IMR-90 (cell line): Measurements from ENCODE around the gene GPRIN3. TPM values are rescaled to one million over a fixed set of nuclear protein-coding genes. Genes with fewer than 3 reads are reported as not detected.

Experiments
- ATAC-seq: fragments of 200-7000 bp; cut with Tn5 transposase; 2 replicates; pipeline ENCODE4 v1.9.1; 2020; ENCODE audit warnings: low read depth, mild to moderate bottlenecking, moderate library complexity
- BruUV-seq: library from RNA; stranded (reverse); fragments of 400-500 nt; replicated peaks from 2 replicates; lab custom pipeline; 2021; lab: Mats Ljungman, UMichigan
- CTCF ChIA-PET: fragments of 300-600 bp; formaldehyde crosslinking; extraction: SDS; loops from one replicate; lab custom pipeline; 2021; ENCODE audit warnings: antibody characterized with exemption; lab: Yijun Ruan, JAX
- POLR2A ChIA-PET: fragments of 300-600 bp; sonication (Branson Sonifier 250); formaldehyde crosslinking; loops from one replicate; lab custom pipeline; 2022; ENCODE audit warnings: antibody characterized with exemption; ENCODE audit not compliant: unreplicated experiment; lab: Charles Lee
- DNase-seq: peaks from one replicate; pipeline ENCODE4 v3.0.0; 2013
- H2AFZ ChIP-seq: replicated peaks from 2 replicates; pipeline ENCODE3; 2013; ENCODE audit warnings: low read length, mild to moderate bottlenecking; ENCODE audit not compliant: poor library complexity
- H2AK5ac ChIP-seq: 2 replicates; pipeline ENCODE4 v1.6.1; 2013; ENCODE audit warnings: low read depth, low read length, inconsistent platforms
- H2AK9ac ChIP-seq: replicated peaks from 2 replicates; pipeline ENCODE3; 2013; ENCODE audit warnings: mild to moderate bottlenecking, low read depth, low read length, moderate library complexity; ENCODE audit not compliant: poor library complexity
- H2BK120ac ChIP-seq: 2 replicates; pipeline ENCODE4 v1.6.1; 2013; ENCODE audit warnings: low read depth, low read length, inconsistent platforms
- H2BK15ac ChIP-seq: 3 replicates; pipeline ENCODE4 v1.6.1; 2013; ENCODE audit warnings: low read depth, low read length, inconsistent platforms
- H2BK20ac ChIP-seq: 2 replicates; pipeline ENCODE4 v1.6.1; 2013; ENCODE audit warnings: low read depth, mild to moderate bottlenecking, inconsistent platforms, low read length, moderate library complexity
- H2BK5ac ChIP-seq: 2 replicates; pipeline ENCODE4 v1.6.1; 2013; ENCODE audit warnings: mild to moderate bottlenecking, low read depth, low read length, inconsistent platforms; ENCODE audit not compliant: poor library complexity, severe bottlenecking
- H3K14ac ChIP-seq: replicated peaks from 2 replicates; pipeline ENCODE4 v1.6.1; 2013; ENCODE audit warnings: low read depth, low read length, inconsistent platforms
- H3K18ac ChIP-seq: 2 replicates; pipeline ENCODE4 v1.6.1; 2013; ENCODE audit warnings: low read depth, low read length, control low read depth
- H3K23ac ChIP-seq: 2 replicates; pipeline ENCODE4 v1.6.1; 2013; ENCODE audit warnings: low read depth, low read length, inconsistent platforms
- H3K27ac ChIP-seq: 2 replicates; pipeline ENCODE4 v1.5.1; 2013; ENCODE audit warnings: mild to moderate bottlenecking, control low read depth, low read length; ENCODE audit not compliant: insufficient read depth
- H3K27me3 ChIP-seq: 2 replicates; pipeline ENCODE4 v1.6.1; 2013; ENCODE audit warnings: low read length; ENCODE audit not compliant: control insufficient read depth, insufficient read depth
- H3K36me3 ChIP-seq: 2 replicates; pipeline ENCODE4 v1.6.1; 2013; ENCODE audit warnings: low read length, mixed read lengths; ENCODE audit not compliant: control insufficient read depth, insufficient read depth
- H3K4ac ChIP-seq: 2 replicates; pipeline ENCODE4 v1.6.1; 2013; ENCODE audit warnings: low read depth, low read length, inconsistent platforms
- H3K4me1 ChIP-seq: 2 replicates; pipeline ENCODE4 v1.6.1; 2013; ENCODE audit warnings: low read length, mixed read lengths; ENCODE audit not compliant: control insufficient read depth, insufficient read depth
- H3K4me2 ChIP-seq: 2 replicates; pipeline ENCODE4 v1.6.1; 2013; ENCODE audit warnings: low read depth, mild to moderate bottlenecking, control low read depth, low read length, moderate library complexity
- H3K4me3 ChIP-seq: 2 replicates; pipeline ENCODE4 v1.5.1; 2013; ENCODE audit warnings: low read depth, mild to moderate bottlenecking, control low read depth, low read length, moderate library complexity; ENCODE audit not compliant: insufficient read depth
- H3K56ac ChIP-seq: 2 replicates; pipeline ENCODE4 v1.6.1; 2013; ENCODE audit warnings: low read length, inconsistent platforms; ENCODE audit not compliant: insufficient read depth; ENCODE audit errors: extremely low read depth
- H3K79me1 ChIP-seq, 2 experiments: 2 replicates each; pipeline ENCODE4 v1.6.1; 2013; ENCODE audit warnings: low read length in 2 of 2, inconsistent platforms in 1 of 2, low read depth in 1 of 2
- H3K9ac ChIP-seq: 2 replicates; pipeline ENCODE4 v1.6.1; 2013; ENCODE audit warnings: low read depth, low read length, control low read depth
- H3K9me1 ChIP-seq: 2 replicates; pipeline ENCODE4 v1.6.1; 2013; ENCODE audit warnings: low read length, inconsistent platforms; ENCODE audit not compliant: insufficient read depth
- H3K9me3 ChIP-seq: 2 replicates; pipeline ENCODE4 v1.6.1; 2013; ENCODE audit warnings: low read length; ENCODE audit not compliant: control insufficient read depth, insufficient read depth
- H4K20me1 ChIP-seq: 2 replicates; pipeline ENCODE4 v1.6.1; 2013; ENCODE audit warnings: low read length, inconsistent platforms; ENCODE audit not compliant: insufficient read depth
- H4K5ac ChIP-seq: 2 replicates; pipeline ENCODE4 v1.6.1; 2013; ENCODE audit warnings: mild to moderate bottlenecking, low read depth, low read length, control low read depth
- H4K8ac ChIP-seq, 2 experiments: 2 replicates each; pipeline ENCODE4 v1.6.1; 2013; ENCODE audit warnings: low read depth in 2 of 2, low read length in 2 of 2, control low read depth in 1 of 2, inconsistent platforms in 1 of 2
- H4K91ac ChIP-seq: 2 replicates; pipeline ENCODE4 v1.6.1; 2013; ENCODE audit warnings: low read depth, low read length, inconsistent platforms; ENCODE audit not compliant: insufficient read depth
- CEBPB ChIP-seq: IDR thresholded peaks from 2 replicates; pipeline ENCODE4 v1.6.1; 2012; ENCODE audit warnings: low read depth, low read length, improper control_type of control experiment
- CHD1 ChIP-seq: IDR thresholded peaks from 2 replicates; pipeline ENCODE4 v1.6.1; 2012; ENCODE audit warnings: low read depth, low read length, improper control_type of control experiment
- MAFK ChIP-seq: IDR thresholded peaks from 2 replicates; pipeline ENCODE4 v1.6.1; 2012; ENCODE audit warnings: low read depth, low read length, improper control_type of control experiment
- NFE2L2 ChIP-seq: fragments of 150-350 bp; IDR thresholded peaks from 2 replicates; pipeline ENCODE4 v1.6.1; 2016; ENCODE audit warnings: low read depth, mild to moderate bottlenecking, low read length
- POLR2A ChIP-seq: IDR thresholded peaks from 2 replicates; pipeline ENCODE4 v1.6.1; 2012; ENCODE audit warnings: mild to moderate bottlenecking, low read depth, low read length
- RAD21 ChIP-seq: IDR thresholded peaks from 2 replicates; pipeline ENCODE4 v1.6.1; 2012; ENCODE audit warnings: low read length, improper control_type of control experiment
- RCOR1 ChIP-seq: IDR thresholded peaks from 2 replicates; pipeline ENCODE4 v1.6.1; 2012; ENCODE audit warnings: mild to moderate bottlenecking, low read length, improper control_type of control experiment; ENCODE audit not compliant: insufficient replicate concordance
- RFX5 ChIP-seq: IDR thresholded peaks from 2 replicates; pipeline ENCODE4 v1.8.0; 2012; ENCODE audit warnings: low read depth, mild to moderate bottlenecking, low read length, moderate library complexity
- SMC3 ChIP-seq: fragments of 150-350 bp; IDR thresholded peaks from 2 replicates; pipeline ENCODE4 v1.6.1; 2016; ENCODE audit warnings: low read depth, mild to moderate bottlenecking, antibody characterized with exemption, low read length, moderate library complexity
- WGBS, 2 experiments: methylation state at CpG; one replicate each; pipeline versions ENCODE4 v1.1.5 to v1.1.7; 2013; ENCODE audit warnings: missing lambda C conversion rate in 2 of 2; ENCODE audit not compliant: insufficient read length in 1 of 2; ENCODE audit errors: extremely low coverage in 2 of 2; 5-methylcytosine and 5-hydroxymethylcytosine counted together
- dilution Hi-C: fragments of 300-500 bp; cut with HindIII; formaldehyde crosslinking; loops from one replicate; pipeline ENCODE4 v1.14.3; 2018; ENCODE audit warnings: low sequenced_read_pairs; ENCODE audit not compliant: unreplicated experiment
- in situ Hi-C: fragments of 300-500 bp; cut with MboI; formaldehyde crosslinking; loops from 3 replicates; pipeline ENCODE4 v1.14.3; 2019; ENCODE audit warnings: low sequenced_read_pairs, inconsistent platforms, mixed read lengths
- intact Hi-C: fragments of 100-400 bp; cut with micrococcal nuclease; formaldehyde crosslinking; loops from 2 replicates; pipeline ENCODE4 v1.10.0; 2022
- polyA plus RNA-seq, 3 experiments: library from polyadenylated mRNA; depleted of rRNA; stranded (reverse); fragments of >200 nt; gene quantifications; 2 replicates each; pipeline ENCODE4 v1.2.3, GENCODE V29; 2012; ENCODE audit warnings: low replicate concordance in 1 of 3
- total RNA-seq: library from RNA; depleted of rRNA; stranded (reverse); fragments of >200 nt; gene quantifications from 2 replicates; pipeline ENCODE4 v1.2.3, GENCODE V29; 2012
- TF ChIP-seq, protein P1 (sequence below): fragments of 150-350 bp; IDR thresholded peaks from 2 replicates; pipeline ENCODE4 v1.6.1; 2016; ENCODE audit warnings: low read depth, mild to moderate bottlenecking, low read length, moderate library complexity, borderline replicate concordance
- TF ChIP-seq, protein P2 (sequence below): conservative IDR thresholded peaks from 2 replicates; pipeline ENCODE4 v1.5.1; 2012; ENCODE audit warnings: mild to moderate bottlenecking, low read depth, low read length, improper control_type of control experiment
- TF ChIP-seq, protein P3 (sequence below): fragments of 150-350 bp; IDR thresholded peaks from 2 replicates; pipeline ENCODE4 v1.6.1; 2017; ENCODE audit warnings: mild to moderate bottlenecking, antibody characterized with exemption, low read length, low read depth

Gene GPRIN3
- total and polyA plus RNA-seq, 2 of the 4 experiments (the other 2 are of a cell fraction), result under 0.01 TPM; not detected in 1

DNA sequence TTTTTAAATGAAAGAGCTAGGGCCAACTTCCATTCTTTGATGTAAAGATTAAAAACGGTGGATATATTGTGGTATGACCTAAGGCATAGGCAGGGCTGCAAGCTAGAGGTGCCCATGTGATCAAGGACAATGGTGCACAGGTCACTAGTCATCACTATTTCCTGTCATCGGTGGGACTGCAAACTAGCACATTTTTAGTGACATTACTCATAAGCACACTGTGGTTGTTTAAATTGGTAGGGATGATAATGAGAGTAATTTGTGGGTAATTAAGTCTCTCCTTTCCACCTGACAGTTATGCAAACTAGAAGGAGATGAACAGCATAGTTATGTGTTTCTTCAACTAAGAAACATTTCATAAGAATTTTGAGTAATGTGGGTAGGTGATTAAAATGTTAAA, 85.4 kb downstream of the GPRIN3 start:
- Histone ChIP-seq H3K4me3 (no peak overlapping the region), H2AK9ac (no peak overlapping the region), H3K36me3 (no peaks in the 10 kb centered on the region), H3K4me1 (no peaks in the 10 kb centered on the region), H4K91ac (no peak overlapping the region), H3K27ac (no peak overlapping the region), H3K9me1 (no peaks in the 10 kb centered on the region), H3K4ac (no peak overlapping the region), H3K18ac (no peak overlapping the region), H4K20me1 (no peaks in the 10 kb centered on the region), H3K9me3 (no peaks in the 10 kb centered on the region), H3K4me2 (no peak overlapping the region), H2BK20ac (no peak overlapping the region), H3K9ac (no peak overlapping the region), H2AFZ (no peak overlapping the region), H3K56ac (no peak overlapping the region), H4K5ac (no peak overlapping the region), H2BK15ac (no peak overlapping the region), H3K27me3 (no peaks in the 10 kb centered on the region), H2AK5ac (no peak overlapping the region), H3K79me1 (no peaks in the 10 kb centered on the region), H2BK5ac (no peak overlapping the region), H3K14ac (no peak overlapping the region), H4K8ac (no peak overlapping the region), H3K23ac (no peak overlapping the region), H2BK120ac (no peak overlapping the region)
- intact Hi-C loops (no loop called here), dilution Hi-C loops (no loop called here), in situ Hi-C loops (no loop called here)
- no peak for ATAC-seq
- DNase-seq, result no peak
- TF ChIP-seq, protein P1, sequence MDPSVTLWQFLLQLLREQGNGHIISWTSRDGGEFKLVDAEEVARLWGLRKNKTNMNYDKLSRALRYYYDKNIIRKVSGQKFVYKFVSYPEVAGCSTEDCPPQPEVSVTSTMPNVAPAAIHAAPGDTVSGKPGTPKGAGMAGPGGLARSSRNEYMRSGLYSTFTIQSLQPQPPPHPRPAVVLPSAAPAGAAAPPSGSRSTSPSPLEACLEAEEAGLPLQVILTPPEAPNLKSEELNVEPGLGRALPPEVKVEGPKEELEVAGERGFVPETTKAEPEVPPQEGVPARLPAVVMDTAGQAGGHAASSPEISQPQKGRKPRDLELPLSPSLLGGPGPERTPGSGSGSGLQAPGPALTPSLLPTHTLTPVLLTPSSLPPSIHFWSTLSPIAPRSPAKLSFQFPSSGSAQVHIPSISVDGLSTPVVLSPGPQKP, result no peak
- no peak for TF ChIP-seq CHD1
- TF ChIP-seq RFX5, result no peak
- no peak for TF ChIP-seq NFE2L2
- no peak for TF ChIP-seq RAD21
- TF ChIP-seq, protein P2, sequence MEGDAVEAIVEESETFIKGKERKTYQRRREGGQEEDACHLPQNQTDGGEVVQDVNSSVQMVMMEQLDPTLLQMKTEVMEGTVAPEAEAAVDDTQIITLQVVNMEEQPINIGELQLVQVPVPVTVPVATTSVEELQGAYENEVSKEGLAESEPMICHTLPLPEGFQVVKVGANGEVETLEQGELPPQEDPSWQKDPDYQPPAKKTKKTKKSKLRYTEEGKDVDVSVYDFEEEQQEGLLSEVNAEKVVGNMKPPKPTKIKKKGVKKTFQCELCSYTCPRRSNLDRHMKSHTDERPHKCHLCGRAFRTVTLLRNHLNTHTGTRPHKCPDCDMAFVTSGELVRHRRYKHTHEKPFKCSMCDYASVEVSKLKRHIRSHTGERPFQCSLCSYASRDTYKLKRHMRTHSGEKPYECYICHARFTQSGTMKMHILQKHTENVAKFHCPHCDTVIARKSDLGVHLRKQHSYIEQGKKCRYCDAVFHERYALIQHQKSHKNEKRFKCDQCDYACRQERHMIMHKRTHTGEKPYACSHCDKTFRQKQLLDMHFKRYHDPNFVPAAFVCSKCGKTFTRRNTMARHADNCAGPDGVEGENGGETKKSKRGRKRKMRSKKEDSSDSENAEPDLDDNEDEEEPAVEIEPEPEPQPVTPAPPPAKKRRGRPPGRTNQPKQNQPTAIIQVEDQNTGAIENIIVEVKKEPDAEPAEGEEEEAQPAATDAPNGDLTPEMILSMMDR, result no peak
- no peak for TF ChIP-seq CEBPB
- no peak for TF ChIP-seq SMC3
- no peak for TF ChIP-seq POLR2A
- no peak for TF ChIP-seq RCOR1
- TF ChIP-seq, protein P3, sequence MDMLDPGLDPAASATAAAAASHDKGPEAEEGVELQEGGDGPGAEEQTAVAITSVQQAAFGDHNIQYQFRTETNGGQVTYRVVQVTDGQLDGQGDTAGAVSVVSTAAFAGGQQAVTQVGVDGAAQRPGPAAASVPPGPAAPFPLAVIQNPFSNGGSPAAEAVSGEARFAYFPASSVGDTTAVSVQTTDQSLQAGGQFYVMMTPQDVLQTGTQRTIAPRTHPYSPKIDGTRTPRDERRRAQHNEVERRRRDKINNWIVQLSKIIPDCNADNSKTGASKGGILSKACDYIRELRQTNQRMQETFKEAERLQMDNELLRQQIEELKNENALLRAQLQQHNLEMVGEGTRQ, result no peak
- no peak for TF ChIP-seq MAFK
- no TSS peak for BruUV-seq
- POLR2A ChIA-PET, result interaction anchor here (0.6 kb wide), 1 partner anchor 41 kb away, joined by 12 read pairs; no protein-coding TSS in a partner anchor
- WGBS, 2 experiments, result no CpG with 5 or more reads among the region's 2 CpGs
- CTCF ChIA-PET, result no interaction called here
